Mammary epithelial cell (primary cell): ENCODE data around the gene FGFR1OP2.

Source experiments
- EZH2 ChIP-seq: IDR thresholded peaks from 2 replicates; pipeline ENCODE4 v1.6.1; 2012; ENCODE audit warnings: low read length, inconsistent platforms, borderline replicate concordance
- TF ChIP-seq, protein P1 (sequence below), 2 donors: IDR thresholded peaks in 1 of 2; conservative IDR thresholded peaks in 1 of 2; 2 replicates each; pipeline ENCODE4 v1.5.1; 2011 to 2012; ENCODE audit warnings: inconsistent platforms in 2 of 2, low read length in 2 of 2, mild to moderate bottlenecking in 2 of 2, control low read depth in 1 of 2, low read depth in 1 of 2; ENCODE audit not compliant: insufficient read depth in 1 of 2; ENCODE audit errors: extremely low read depth in 1 of 2

DNA sequence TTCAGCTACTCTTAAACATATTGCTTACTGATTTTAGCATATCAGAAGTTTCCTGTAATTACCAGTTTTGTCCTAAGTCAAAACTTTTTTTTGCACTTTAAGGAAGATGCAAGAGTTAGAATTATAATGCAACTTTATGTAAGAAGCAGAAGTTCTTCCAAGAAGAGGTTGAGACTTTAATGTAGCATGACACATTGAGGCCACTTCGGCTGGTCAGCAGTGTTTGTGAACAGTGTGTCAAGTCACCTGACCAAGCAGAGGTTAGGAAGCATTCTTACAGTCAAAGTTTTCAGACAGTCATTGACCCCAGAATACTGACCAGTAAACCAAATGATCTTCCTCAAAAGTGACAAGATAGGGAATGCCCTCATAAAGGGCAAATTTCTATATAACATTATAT is 15.2 kb downstream of the FGFR1OP2 start:
- TF ChIP-seq EZH2, result no peak
- TF ChIP-seq, protein P1, sequence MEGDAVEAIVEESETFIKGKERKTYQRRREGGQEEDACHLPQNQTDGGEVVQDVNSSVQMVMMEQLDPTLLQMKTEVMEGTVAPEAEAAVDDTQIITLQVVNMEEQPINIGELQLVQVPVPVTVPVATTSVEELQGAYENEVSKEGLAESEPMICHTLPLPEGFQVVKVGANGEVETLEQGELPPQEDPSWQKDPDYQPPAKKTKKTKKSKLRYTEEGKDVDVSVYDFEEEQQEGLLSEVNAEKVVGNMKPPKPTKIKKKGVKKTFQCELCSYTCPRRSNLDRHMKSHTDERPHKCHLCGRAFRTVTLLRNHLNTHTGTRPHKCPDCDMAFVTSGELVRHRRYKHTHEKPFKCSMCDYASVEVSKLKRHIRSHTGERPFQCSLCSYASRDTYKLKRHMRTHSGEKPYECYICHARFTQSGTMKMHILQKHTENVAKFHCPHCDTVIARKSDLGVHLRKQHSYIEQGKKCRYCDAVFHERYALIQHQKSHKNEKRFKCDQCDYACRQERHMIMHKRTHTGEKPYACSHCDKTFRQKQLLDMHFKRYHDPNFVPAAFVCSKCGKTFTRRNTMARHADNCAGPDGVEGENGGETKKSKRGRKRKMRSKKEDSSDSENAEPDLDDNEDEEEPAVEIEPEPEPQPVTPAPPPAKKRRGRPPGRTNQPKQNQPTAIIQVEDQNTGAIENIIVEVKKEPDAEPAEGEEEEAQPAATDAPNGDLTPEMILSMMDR (conservative IDR thresholded peaks at IDR 0.05 in 1 of 2, IDR thresholded peaks at IDR 0.05 in 1 of 2; ENCODE audit: extremely low read depth in 1 of 2, insufficient read depth in 1 of 2, low read depth in 1 of 2, low read length in 2 of 2), result no peak
